ENCODE measurements around the gene TCOF1.
A peak's percentile ranks its signal among the peaks of the same experiment; 100 is the strongest.

TCOF1 gene

DNA sequence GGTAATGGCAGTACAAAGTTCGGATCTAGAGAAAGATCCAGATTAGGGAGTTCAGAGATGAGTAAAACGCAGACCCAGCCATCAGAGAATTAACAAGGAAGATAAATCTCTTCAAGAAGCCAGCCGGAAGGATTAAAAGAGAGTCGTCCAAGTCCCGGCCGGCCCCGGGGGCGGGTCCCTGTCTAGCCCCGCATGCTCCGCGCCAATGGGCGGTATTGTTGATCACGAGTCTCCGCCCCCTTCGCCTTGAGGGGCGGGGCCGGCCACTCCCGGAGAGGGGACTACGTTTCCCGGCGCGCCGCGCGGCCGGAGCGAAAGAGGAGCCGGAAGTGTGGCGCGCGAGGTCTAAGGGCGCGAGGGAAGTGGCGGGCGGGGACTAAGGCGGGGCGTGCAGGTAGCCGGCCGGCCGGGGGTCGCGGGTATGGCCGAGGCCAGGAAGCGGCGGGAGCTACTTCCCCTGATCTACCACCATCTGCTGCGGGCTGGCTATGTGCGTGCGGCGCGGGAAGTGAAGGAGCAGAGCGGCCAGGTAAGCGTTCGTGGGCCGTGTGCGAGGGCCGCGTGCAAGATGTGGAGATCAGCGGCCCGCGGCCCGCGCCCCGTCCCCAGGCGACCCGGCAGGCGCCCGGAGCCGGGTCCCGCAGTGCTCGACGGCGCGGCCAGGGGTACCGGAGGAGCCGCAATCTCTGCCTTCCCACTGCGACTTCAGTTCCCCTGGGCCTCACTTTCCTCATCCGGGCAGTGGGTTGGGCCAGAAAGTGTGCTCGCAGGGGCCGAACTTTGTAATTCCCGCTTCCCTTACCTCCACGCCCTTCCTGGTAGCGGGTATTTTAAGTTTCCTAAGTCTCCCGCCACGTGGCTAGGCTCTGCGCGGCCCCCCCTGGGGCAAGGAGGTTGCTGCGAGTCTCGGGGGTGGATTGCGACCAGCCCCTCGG is at the start of gene TCOF1:
TCOF1 (plus strand) TSS at position 372 of the 935 bp plus-strand sequence; CDS start at position 422, 50 bp downstream.
- peak; percentile 99 for DNase-seq

- DNase-seq, result no peak
These were observed 48.2 kb upstream of the TCOF1 start for GRCh38 chr5:150309101-150309885.

DNA sequence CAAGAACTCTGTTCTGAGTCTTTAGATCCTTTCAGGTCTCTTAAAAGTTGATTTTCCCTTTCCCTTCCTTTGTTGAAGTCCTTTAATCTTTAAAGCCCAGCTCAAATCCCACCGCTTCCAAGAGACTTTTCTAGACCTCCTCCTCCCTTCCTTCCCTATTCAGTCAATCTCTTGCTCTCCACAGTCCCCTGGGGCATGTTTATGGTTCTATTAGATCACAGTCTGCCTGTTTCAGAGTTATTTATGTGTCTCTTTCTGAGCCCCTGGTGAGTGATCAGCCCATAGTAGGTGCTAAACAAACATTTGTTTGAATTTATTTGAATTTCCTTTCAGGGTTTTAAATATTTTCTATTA is 47.6 kb upstream of the TCOF1 start:
- no peak for DNase-seq

DNA sequence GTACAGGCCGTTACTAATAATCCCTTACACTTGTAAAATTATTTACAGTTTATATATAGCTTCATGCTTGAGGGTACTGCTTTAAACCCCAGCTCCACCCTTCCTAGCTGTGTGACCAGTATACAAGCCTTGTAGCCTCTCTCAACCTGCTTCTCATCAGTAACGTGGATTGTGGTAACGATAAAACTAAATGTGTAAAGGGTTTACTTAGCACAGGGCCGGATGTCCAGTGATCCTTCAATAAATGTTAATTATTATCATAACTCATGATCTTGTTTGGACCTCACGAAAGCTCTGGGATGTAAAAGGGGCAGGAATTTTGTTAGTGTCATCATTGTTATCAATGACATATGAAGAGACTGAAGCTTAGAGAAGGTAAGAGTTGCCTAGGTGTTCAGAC is 47.3 kb upstream of the TCOF1 start:
- no peak for DNase-seq

GRCh38 chr5:150311015-150311692 is 46.3 kb upstream of the TCOF1 start:
- DNase-seq, result no peak

DNA sequence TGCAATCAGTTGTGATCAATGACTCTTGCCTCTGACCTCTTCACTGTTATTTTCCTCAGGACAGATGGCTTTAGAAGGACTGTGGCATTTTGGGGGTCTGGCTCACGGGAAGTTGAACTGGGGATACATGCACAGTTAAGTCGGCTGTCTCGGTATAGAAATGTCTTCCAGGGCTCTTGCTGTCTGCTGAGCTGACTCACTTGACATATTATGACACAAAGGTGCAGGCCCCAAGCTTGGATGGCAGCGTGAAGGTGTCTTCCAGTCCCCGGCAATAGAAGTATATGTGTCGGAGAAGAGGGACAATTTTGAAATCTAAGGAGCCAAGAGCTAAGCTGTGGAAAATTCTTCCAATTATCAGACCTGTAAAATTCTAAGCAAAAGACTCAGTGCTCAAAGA is 45.0 kb upstream of the TCOF1 start:
- no peak for DNase-seq

- DNase-seq, result no peak
These were observed 44.0 kb upstream of the TCOF1 start for GRCh38 chr5:150313501-150313900.

DNA sequence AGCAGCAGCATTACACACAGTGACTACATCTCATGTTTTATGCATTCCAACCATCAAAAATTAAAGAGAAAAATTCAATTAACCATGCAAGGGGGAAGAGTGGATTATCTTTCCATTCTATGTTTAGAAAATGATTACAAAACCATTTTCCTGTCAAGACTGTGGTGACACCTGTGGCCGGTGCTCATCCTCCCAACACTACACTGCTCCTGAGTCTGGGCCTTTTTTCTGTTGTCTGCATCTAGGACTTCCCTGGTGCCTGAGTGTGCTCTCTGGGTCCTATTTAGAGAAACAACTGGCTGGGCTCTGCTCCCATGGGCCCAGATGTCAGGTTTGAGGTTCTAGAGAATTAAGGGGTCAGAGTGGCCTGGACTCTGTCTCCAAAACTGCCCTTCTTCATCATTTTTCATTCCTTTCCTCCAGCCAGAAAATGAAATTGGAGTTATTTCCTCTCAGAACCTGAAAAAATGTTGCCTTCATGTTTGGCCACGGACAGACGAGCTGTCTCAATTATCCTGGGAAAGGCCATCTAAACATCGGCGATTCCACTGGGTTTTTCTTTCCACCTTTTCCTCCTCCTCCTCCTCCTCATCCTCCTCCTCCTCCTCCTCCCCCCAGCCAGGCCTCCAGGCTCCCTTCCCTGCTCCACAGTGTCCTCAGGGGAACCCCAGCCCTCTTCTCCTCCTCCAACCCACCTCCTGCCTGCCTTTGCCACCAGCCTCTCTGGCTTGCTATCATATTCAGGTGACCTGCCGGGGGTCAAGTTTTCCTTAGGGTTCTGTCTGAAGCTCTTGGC is 43.4 kb upstream of the TCOF1 start:
- DNase-seq, result no peak

- no peak for DNase-seq
These were observed 42.3 kb upstream of the TCOF1 start for GRCh38 chr5:150315245-150315644.

DNA sequence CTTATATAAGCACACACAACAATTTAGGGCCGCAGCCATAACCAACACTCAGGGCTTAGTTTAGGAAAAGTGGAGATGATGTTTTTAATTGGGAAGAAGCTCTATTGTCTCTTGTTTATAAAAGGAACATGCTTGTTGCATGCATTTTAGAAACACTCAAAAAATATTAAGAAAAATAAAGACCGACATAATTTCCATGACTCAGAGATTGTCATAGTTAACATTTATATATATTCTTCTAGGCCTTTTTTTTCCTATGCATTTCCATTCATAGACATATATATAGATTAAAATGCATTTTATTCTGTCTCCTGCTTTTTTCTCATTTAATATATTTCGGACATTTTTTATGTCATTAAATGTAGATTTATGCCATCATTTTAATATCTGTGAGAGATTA is 41.2 kb upstream of the TCOF1 start:
- DNase-seq, result no peak

- DNase-seq, result no peak
These were observed 40.2 kb upstream of the TCOF1 start for GRCh38 chr5:150317048-150318003.

- no peak for DNase-seq
These were observed 38.6 kb upstream of the TCOF1 start for GRCh38 chr5:150318613-150319483.

DNA sequence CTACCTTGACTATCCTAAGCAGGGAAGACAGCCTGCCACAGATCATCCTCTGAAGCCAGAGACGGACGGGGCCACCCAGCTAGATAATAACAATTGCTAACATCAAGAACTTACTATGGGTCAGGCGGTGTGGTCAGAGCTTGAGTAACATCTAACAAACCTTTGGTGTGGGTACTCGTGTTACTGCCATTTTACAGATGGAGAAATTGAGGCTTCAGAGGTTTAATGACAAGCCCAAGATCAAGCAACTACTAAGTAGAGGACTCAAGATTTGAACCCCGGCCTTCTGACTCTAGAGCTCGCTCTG is 38.1 kb upstream of the TCOF1 start:
- no peak for DNase-seq

DNA sequence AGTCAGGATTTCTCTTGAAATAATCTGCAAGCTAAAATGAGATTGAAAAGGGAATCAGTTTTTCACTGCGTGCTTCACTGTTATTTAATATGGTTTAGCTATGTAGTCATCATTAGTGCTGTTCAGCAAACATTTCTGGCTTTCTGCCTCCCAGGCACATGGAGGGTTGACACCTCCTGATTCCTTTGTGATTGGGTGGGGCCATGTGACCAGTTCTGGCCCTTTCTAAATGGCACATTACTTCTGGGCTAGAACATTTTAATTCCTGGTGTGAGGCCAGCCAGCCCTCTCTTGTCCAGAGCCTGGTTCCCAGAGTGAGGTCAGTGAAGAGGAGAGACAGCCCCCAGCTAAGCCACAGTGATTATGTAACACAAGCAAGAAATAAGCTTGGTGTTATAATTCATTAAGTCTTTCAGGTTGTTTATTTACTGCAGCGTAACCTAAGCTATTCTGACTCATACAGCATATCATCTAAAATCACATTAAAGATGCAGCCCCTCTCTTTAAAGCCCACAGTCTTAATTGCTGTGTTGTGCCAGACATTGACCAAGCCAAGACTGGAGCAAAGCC is 37.4 kb upstream of the TCOF1 start:
- no peak for DNase-seq

DNA sequence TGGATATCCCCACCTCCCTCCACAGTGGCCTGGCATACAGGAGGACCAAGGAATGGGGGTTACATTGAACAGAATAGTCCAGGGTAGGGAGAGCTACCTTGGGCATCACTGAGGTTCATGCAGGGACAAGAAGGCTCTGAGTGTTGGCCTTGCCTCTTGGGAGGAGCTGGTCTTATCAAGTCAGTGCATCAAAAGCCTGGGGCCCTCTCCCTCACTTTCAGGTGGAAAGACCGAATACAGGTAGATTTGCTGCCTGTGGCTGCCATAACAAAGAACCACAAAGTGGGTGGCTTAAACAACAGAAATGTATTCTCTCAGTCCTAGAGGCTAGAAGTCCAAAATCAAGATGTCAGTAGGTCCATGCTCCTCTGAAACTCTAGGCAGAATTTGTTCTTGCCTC is 36.3 kb upstream of the TCOF1 start:
- DNase-seq, result no peak

- DNase-seq, result no peak
These were observed 35.7 kb upstream of the TCOF1 start for GRCh38 chr5:150321784-150322183.

DNA sequence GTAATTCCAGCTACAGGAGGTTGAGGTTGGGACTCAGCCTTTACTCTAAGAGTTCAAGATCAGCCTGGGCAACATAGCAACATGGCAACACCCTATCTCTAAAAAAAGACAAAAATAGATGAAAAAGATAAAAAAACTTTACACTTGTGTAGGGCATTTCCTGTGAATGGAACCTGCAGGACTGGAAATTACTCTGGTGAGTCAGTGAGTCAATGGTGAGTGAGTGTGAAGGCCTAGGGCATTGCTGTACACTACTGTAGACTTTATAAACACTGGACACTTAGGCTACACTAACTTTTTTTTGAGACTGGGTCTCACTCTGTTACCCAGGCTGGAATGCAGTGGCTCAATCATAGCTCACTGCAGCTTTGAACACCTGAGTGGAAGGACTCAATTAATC is 35.3 kb upstream of the TCOF1 start:
- no peak for DNase-seq

DNA sequence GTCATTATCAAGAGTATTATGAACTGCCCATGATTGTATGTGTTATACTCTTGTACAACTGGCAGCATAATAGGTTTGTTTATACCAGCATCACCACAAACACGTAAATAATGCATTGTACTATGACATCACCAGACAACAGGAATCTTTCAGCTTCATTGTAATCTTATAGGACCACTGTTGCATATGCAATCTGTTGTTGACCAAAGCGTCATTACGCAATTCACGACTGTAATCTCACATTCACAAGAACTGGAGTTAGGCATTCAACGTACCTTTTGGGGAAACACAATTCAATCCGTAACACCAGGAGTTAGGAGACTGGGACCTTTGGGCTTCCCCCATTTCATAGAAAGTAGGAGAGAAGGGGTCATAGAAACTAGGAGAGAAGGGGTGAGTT is 34.4 kb upstream of the TCOF1 start:
- no peak for DNase-seq

GRCh38 chr5:150323819-150324218 is 33.7 kb upstream of the TCOF1 start:
- DNase-seq, result no peak

- DNase-seq, result no peak
These were observed 32.1 kb upstream of the TCOF1 start for GRCh38 chr5:150325426-150325825.
